Transverse colon (tissue), 4 donors: ENCODE results near the gene PIEZO2.

Experiments used
- CTCF ChIP-seq, 5 experiments: fragments of 200-600 bp in 3 of 5; fragments of 450-650 bp in 2 of 5; sonication (generic) in 3 of 5; IDR thresholded peaks; 1 replicate in 2 of 5; 2 replicates in 3 of 5; pipeline ENCODE4 v1.5.1; 2016 to 2017; ENCODE audit warnings: antibody characterized with exemption in 5 of 5, inconsistent platforms in 3 of 5, mild to moderate bottlenecking in 2 of 5, moderate library complexity in 1 of 5
- POLR2A ChIP-seq: fragments of 450-650 bp; IDR thresholded peaks from one replicate; pipeline ENCODE4 v1.6.1; 2016; ENCODE audit warnings: antibody characterized with exemption, mild to moderate bottlenecking, moderate library complexity
- POLR2AphosphoS5 ChIP-seq, 3 donors: sonication (generic); formaldehyde crosslinking; IDR thresholded peaks; one replicate each; pipeline ENCODE4 v1.6.1; 2016; ENCODE audit warnings: antibody characterized with exemption in 3 of 3

DNA sequence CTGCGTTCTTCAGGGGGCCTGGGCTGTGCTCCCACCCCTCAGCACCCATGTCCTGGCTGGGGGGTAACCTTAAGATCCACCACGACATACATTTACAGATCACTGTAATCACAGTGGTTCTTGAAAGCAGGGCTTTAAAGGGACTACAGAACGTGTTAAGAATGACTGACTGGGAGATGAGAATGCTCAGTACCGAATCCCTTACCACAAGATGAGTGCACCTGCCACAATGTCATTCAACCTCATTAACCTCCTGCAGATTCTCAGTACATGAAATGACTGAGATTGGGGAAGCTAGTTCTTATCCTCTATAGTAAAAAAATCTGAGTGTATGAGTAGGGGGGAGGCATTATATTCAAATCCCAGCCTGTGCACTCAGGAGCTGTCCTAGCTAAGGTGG lies 10.5 kb upstream of the PIEZO2 start:
- TF ChIP-seq POLR2AphosphoS5 (IDR thresholded peaks at IDR 0.05), result no peak
- TF ChIP-seq CTCF (IDR thresholded peaks at IDR 0.05), result no peak
- TF ChIP-seq POLR2A, result no peak
